RWPE1 (cell line): ENCODE results near the gene DCXR.

ENCODE experiments used
- CTCF ChIA-PET: fragments of 350-600 bp; sonication (Branson Sonifier 250); formaldehyde crosslinking; extraction: SDS; loops from one replicate; lab custom pipeline; 2021; lab: Yijun Ruan, JAX
- POLR2A ChIA-PET: fragments of 400-600 bp; formaldehyde crosslinking; extraction: SDS; loops from one replicate; lab custom pipeline; 2020; ENCODE audit warnings: antibody characterized with exemption; ENCODE audit not compliant: low non-redundant PET; lab: Yijun Ruan, JAX
- DNase-seq: peaks from one replicate; pipeline ENCODE4 v3.0.0; 2012; ENCODE audit warnings: low spot score
- H3K27ac ChIP-seq: fragments of 450-650 bp; 2 replicates; pipeline ENCODE4 v1.5.1; 2017
- TF ChIP-seq, protein P1 (sequence below): fragments of 450-650 bp; conservative IDR thresholded peaks from 2 replicates; pipeline ENCODE4 v1.5.1; 2017; ENCODE audit warnings: low read depth, mild to moderate bottlenecking

DCXR gene

DNA sequence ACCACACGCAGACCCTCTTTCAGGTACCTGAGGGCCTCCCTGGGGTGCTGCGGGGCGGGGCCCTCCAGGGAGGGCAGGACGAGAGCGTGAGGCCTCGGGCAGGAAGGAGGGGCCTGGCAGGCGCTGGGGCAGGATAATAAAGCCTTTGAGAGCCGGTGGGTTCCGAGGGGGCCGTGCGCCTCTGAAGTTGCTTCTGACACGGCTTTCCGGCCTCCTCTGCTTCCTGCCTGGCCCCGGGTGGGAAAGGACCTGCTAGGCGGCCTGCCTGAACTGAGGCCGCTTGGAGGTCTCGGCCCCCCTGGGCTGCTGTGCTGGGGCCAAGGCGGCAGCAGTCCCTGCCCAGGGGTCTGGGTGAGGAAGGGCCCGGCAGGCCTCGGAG lies 25.2 kb downstream of the DCXR start:
- POLR2A ChIA-PET, result no interaction called here
- CTCF ChIA-PET, result interaction anchor here (4.0 kb wide), 1 partner anchor 52 kb away, joined by 20 read pairs; no protein-coding TSS in a partner anchor
- H3K27ac ChIP-seq, result peak overlapping the region; percentile 60
- DNase-seq, result no peak
- TF ChIP-seq, protein P1, sequence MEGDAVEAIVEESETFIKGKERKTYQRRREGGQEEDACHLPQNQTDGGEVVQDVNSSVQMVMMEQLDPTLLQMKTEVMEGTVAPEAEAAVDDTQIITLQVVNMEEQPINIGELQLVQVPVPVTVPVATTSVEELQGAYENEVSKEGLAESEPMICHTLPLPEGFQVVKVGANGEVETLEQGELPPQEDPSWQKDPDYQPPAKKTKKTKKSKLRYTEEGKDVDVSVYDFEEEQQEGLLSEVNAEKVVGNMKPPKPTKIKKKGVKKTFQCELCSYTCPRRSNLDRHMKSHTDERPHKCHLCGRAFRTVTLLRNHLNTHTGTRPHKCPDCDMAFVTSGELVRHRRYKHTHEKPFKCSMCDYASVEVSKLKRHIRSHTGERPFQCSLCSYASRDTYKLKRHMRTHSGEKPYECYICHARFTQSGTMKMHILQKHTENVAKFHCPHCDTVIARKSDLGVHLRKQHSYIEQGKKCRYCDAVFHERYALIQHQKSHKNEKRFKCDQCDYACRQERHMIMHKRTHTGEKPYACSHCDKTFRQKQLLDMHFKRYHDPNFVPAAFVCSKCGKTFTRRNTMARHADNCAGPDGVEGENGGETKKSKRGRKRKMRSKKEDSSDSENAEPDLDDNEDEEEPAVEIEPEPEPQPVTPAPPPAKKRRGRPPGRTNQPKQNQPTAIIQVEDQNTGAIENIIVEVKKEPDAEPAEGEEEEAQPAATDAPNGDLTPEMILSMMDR, result no peak

DNA sequence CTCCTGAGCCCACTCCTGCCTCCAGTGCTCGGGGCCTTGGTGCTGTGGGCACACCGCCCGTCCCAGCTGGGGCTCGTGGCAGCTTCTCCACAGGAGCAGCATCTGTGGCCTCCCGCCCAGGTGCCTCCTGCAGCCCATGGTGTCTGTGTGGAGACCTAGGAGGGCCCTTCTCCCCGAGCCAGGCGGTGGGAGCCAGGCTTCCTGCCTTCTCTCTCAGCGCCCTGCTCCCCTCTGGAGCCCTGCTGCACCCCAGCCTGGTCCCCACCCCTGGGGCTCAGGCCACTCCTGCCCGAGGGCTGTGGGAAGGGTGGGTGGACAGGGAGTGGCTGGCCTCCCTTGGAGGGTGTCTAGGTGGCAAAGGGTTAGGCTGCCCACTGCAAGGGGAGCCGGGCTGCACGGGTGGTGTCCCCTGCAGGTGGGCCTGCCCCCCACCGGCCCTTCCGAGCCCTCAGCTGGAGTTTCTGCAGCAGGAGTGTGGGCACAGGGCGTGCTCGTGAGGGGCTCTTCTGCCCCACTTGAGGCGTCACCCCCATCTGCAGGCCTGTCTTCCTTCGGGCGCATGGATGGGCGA lies 25.8 kb downstream of the DCXR start:
- TF ChIP-seq, protein P1, result no peak
- ChIA-PET POLR2A (no interaction called here), CTCF (interaction anchor here (4.0 to 4.7 kb wide), 2 partner anchors 9 to 52 kb away, joined by 20 to 25 read pairs; no protein-coding TSS in a partner anchor)
- DNase-seq, result no peak
- peak overlapping the region; percentile 60 for H3K27ac ChIP-seq

DNA sequence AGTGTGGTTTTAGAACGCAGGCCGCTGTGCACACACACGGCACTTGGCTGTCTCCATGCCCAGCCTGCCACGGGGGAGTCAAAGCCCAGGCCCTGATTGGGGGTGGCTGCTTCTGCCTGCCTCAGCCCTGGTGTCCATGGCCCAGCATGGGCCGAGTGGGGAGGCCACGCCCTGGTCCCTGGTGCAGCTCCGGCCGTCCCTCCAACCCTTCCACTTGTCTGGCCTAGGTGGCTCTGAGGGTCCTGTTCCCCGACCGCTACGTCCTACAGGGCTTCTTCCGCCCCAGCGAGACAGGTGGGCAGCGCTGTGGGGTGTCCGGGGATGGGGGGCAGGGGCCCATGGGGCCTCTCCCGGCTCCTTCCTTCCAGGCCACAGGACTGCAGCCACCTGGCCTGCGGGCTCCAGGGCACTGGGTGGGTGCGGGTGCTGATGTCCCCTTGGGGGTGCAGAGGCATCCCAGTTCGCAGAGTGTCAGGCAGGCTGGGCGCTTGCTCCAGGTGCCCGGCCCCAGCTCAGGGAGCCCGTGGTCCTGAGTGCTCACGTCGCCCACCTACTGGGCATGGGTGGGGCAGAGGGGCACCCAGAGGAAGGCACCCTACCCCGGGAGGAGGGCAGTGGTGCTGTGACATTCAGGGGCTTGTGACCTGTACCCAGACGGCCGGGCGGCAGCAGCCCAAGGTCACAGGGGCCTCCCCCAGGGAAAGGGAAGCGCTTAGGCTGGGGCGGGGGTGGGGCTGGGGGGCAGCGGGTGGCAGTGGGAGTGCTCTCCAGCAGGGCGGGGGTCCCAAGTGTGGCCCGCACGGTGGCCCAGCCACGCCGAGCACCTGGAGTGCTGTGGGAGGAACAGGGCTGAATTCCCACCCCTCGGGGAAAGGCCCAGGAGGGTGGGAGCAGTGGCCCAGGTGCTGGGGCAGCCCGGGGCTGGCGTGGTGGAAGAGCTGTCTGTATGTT lies 26.6 kb downstream of the DCXR start:
- TF ChIP-seq, protein P1, result no peak
- CTCF ChIA-PET, result interaction anchor here (4.0 to 4.7 kb wide), 2 partner anchors 10 to 51 kb away, joined by 20 to 25 read pairs; no protein-coding TSS in a partner anchor
- POLR2A ChIA-PET, result no interaction called here
- no peak for DNase-seq
- H3K27ac ChIP-seq, result peak overlapping the region; percentile 60

DNA sequence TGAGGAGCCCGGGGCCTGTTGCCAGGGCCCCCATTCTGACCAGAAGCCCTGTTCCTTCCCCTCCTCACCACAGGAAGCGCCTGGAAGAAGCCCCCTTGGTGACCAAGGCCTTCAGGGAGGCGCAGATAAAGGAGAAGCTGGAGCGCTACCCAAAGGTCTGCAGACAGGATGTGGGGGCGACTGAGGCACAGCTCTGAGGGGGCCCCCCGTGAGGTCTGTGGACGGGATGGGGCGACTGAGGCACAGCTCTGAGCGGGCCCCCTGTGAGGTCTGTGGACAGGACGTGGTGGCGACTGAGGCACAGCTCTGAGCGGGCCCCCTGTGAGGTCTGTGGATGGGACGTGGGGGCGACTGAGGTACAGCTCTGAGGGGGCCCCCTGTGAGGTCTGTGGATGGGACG lies 28.1 kb downstream of the DCXR start:
- H3K27ac ChIP-seq, result no peak overlapping the region; the same call in 1 of the 2 replicates
- ChIA-PET CTCF (interaction anchor here (4.7 kb wide), 1 partner anchor 12 kb away, joined by 25 read pairs; no protein-coding TSS in a partner anchor), POLR2A (no interaction called here)
- TF ChIP-seq, protein P1, result no peak
- no peak for DNase-seq

DNA sequence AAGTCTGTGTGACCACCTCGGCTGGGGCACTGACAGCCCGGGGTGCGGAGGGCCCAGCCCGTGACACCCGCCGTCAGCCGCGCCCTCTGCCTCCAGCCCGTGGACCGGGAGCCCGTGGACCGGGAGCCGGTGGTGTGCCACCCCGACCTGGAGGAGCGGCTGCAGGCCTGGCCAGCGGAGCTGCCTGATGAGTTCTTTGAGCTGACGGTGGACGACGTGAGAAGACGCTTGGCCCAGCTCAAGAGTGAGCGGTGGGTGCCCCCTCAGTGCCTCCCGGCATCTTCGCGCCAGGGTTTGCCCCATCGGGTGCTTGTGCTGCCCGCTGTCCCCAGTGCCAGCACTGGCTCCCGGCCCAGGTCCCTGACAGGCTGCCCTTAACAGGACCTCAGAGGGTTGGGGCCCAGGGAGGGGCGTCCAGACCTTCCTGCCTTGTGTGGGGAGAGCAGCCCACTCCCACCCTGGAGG lies 28.5 kb downstream of the DCXR start:
- ChIA-PET CTCF (interaction anchor here (0.6 to 4.7 kb wide), 2 partner anchors 12 to 126 kb away, joined by 3 to 25 read pairs; no protein-coding TSS in a partner anchor), POLR2A (no interaction called here)
- H3K27ac ChIP-seq, result peak overlapping the region; percentile 1; the same call in 1 of the 2 replicates
- DNase-seq, result no peak
- TF ChIP-seq, protein P1, result no peak

DNA sequence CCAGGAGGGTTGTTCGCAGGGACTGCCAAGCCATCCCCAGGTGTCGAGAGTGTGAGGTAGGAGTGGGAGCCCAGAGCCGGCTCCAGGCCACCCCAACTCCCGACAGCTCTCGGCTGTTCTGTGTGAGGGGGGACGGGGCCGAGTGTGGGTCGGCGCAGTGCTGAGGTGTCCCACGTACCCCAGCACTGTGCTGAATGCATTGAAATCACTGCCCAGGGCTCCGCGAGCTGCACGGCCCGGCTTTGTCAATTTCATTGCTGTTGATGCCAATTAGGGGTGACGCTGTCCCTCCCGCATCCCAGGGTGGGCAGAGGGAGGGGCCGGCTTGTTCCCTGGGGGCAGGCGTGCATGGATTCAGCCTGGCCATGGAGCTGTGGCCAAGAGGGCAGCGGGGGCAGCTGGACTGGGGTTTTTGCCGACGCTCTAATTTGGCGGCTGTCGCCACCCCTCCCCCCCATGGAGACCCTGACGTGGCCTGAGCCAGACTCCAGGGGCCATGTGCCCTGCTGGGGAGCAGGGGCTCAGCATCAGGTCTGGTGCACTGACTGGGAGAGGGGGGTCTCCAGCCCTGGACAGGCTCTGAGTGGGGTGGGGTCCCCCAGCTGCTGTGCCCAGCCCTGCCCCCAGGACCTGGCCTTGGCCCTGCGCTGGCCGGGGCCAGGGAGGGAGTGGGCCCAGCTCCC lies 29.1 kb downstream of the DCXR start:
- ChIA-PET POLR2A (no interaction called here), CTCF (interaction anchor here (0.6 to 4.7 kb wide), 2 partner anchors 13 to 125 kb away, joined by 3 to 25 read pairs; no protein-coding TSS in a partner anchor)
- no peak for DNase-seq
- TF ChIP-seq, protein P1, result no peak
- H3K27ac ChIP-seq, result peak overlapping the region; percentile 95; the same call in 1 of the 2 replicates
